Chondrocyte (in vitro differentiated cells): Measurements from ENCODE around the gene MBLAC1. TPM values are rescaled to one million over a fixed set of nuclear protein-coding genes. Genes with fewer than 3 reads are reported as not detected.
"Not testable (repeated sequence)": the region's sequence is repeated elsewhere in the genome, so short reads cannot be mapped to it uniquely, and the experiment has no call there.

Experiments used
- DNase-seq: peaks from one replicate; pipeline ENCODE4 v3.0.0; 2021; ENCODE audit warnings: mixed read lengths, low spot score
- H3K27ac Mint-ChIP-seq: one replicate; pipeline ENCODE4 v1.8.0; 2021; ENCODE audit warnings: mild to moderate bottlenecking, moderate library complexity, mixed read lengths; ENCODE audit not compliant: unreplicated experiment
- H3K27me3 Mint-ChIP-seq: 2 replicates; pipeline ENCODE4 v1.8.0; 2021; ENCODE audit warnings: low read depth, mixed read lengths
- H3K36me3 Mint-ChIP-seq: 2 replicates; pipeline ENCODE4 v1.8.0; 2021; ENCODE audit warnings: low read depth, mixed read lengths
- H3K4me1 Mint-ChIP-seq: 2 replicates; pipeline ENCODE4 v1.8.0; 2021; ENCODE audit warnings: low read depth, mild to moderate bottlenecking, mixed read lengths
- H3K4me3 Mint-ChIP-seq: one replicate; pipeline ENCODE4 v1.8.0; 2021; ENCODE audit warnings: mild to moderate bottlenecking, moderate library complexity, mixed read lengths; ENCODE audit not compliant: unreplicated experiment
- H3K9me3 Mint-ChIP-seq: 2 replicates; pipeline ENCODE4 v1.8.0; 2021; ENCODE audit warnings: low read depth, mixed read lengths
- total RNA-seq: library from RNA; stranded (reverse); gene quantifications from 3 replicates; pipeline ENCODE4 v1.2.1, GENCODE V29; 2021
- TF ChIP-seq, protein P1 (sequence below): fragments of 200-600 bp; sonication (generic); IDR thresholded peaks from 2 replicates; pipeline ENCODE4 v1.5.0; 2021; ENCODE audit warnings: antibody characterized with exemption, mild to moderate bottlenecking, moderate library complexity

Gene MBLAC1
- total RNA-seq, 1 donor from 2014 or later, result 1.7 TPM

DNA sequence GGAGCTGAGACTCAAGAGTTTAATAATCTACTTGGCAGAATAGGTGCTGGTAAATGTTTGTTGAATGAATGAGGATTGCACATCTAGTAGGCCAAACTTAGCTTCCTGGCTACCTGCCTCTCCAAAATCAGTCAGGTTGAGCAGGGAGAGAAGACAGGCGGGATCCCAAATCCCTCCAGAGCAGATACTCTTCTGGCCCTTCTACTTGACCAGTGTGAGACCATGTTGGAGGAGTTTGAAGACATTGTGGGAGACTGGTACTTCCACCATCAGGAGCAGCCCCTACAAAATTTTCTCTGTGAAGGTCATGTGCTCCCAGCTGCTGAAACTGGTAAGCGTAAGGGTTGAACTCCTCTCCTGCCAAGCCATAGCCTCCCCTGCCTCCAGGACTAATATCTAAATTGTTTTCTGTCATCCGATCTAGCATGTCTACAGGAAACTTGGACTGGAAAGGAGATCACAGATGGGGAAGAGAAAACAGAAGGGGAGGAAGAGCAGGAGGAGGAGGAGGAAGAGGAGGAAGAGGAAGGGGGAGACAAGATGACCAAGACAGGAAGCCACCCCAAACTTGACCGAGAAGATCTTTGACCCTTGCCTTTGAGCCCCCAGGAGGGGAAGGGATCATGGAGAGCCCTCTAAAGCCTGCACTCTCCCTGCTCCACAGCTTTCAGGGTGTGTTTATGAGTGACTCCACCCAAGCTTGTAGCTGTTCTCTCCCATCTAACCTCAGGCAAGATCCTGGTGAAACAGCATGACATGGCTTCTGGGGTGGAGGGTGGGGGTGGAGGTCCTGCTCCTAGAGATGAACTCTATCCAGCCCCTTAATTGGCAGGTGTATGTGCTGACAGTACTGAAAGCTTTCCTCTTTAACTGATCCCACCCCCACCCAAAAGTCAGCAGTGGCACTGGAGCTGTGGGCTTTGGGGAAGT, 2.2 kb upstream of the MBLAC1 start:
- DNase-seq, result no peak
- Mint-ChIP-seq H3K4me3 (no peak overlapping the region), H3K9me3 (no peaks in the 10 kb centered on the region), H3K27ac (no peak overlapping the region), H3K4me1 (peaks cover 28% of the 10 kb centered on the region), H3K36me3 (peaks cover 2% of the 10 kb centered on the region), H3K27me3 (no peaks in the 10 kb centered on the region)
- TF ChIP-seq, protein P1, sequence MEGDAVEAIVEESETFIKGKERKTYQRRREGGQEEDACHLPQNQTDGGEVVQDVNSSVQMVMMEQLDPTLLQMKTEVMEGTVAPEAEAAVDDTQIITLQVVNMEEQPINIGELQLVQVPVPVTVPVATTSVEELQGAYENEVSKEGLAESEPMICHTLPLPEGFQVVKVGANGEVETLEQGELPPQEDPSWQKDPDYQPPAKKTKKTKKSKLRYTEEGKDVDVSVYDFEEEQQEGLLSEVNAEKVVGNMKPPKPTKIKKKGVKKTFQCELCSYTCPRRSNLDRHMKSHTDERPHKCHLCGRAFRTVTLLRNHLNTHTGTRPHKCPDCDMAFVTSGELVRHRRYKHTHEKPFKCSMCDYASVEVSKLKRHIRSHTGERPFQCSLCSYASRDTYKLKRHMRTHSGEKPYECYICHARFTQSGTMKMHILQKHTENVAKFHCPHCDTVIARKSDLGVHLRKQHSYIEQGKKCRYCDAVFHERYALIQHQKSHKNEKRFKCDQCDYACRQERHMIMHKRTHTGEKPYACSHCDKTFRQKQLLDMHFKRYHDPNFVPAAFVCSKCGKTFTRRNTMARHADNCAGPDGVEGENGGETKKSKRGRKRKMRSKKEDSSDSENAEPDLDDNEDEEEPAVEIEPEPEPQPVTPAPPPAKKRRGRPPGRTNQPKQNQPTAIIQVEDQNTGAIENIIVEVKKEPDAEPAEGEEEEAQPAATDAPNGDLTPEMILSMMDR, result no peak

DNA sequence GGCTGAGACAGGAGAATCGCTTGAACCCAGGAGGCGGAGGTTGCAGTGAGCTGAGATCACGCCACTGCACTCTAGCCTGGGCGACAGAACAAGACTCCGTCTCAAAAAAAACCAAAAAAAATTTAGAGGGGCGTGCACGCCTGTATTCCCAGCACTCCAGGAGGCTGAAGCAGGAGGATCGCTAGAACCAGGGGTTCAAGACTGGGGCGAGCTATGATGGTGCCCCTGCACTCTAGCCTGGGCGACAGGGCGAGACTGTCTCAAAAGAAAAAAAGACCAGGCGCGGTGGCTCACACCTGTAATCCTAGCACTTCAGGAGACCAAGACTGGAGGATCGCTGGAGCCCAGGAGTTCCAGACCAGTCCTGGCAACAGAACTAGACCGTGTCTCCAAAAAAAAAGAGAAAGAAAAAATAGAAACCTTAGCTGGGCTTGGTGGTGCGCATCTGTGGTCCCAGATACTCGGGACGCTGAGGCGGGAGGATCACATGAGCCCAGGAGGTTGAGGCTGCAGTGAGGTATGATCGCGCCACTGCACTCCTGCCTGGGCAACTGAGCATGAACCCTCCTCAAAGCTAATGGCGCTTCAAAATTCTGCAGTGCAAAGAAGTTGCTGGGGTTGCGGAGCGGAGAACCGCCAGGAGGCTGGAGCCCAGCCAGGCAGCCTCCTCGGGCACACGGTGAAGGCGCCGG, 382 bp upstream of the MBLAC1 start:
- H3K27me3 Mint-ChIP-seq, result no peaks in the 10 kb centered on the region
- peaks cover 23% of the 10 kb centered on the region for H3K4me1 Mint-ChIP-seq
- H3K36me3 Mint-ChIP-seq, result peaks cover 2% of the 10 kb centered on the region
- peak overlapping the region; percentile 99 for H3K4me3 Mint-ChIP-seq
- no peak for DNase-seq
- TF ChIP-seq, protein P1, result no peak
- H3K27ac Mint-ChIP-seq, result peak overlapping the region; percentile 100
- H3K9me3 Mint-ChIP-seq, result no peaks in the 10 kb centered on the region

DNA sequence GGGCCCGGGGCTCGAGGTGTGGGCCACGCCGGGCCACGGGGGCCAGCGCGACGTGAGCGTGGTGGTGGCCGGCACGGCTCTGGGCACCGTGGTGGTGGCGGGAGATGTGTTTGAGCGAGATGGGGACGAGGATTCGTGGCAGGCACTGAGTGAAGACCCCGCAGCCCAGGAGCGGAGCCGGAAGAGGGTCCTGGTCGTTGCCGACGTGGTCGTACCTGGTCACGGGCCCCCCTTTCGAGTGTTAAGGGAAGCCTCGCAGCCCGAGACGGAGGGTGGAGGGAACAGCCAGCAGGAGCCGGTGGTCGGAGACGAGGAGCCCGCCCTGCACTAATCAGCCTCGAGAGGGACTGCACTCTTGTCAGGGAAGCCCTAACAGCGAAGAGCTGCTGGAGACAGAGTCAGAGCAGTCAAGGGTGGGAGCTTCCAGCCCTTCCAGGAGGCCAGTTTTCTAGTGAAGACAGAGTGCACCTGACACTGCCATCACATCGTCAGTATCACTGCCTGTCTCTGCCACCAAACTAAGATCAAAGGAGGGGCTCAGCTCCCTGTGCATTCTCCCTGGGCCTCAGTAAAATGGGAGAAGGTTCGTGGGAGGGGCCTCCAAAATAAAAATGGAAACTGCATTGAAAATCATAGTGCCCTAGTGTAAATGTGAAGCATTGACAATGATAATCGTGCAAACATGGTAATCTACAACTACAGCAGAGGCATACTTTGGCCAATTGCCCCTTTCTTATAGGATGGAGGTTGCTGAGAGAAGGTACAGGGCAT, 1.3 kb downstream of the MBLAC1 start:
- no peak for DNase-seq
- H3K4me3 Mint-ChIP-seq, result peak overlapping the region; percentile 99
- peak overlapping the region; percentile 82 for H3K27ac Mint-ChIP-seq
- H3K27me3 Mint-ChIP-seq, result no peaks in the 10 kb centered on the region
- TF ChIP-seq, protein P1, result no peak
- peaks cover 21% of the 10 kb centered on the region for H3K4me1 Mint-ChIP-seq
- H3K9me3 Mint-ChIP-seq, result no peaks in the 10 kb centered on the region
- H3K36me3 Mint-ChIP-seq, result no peaks in the 10 kb centered on the region

DNA sequence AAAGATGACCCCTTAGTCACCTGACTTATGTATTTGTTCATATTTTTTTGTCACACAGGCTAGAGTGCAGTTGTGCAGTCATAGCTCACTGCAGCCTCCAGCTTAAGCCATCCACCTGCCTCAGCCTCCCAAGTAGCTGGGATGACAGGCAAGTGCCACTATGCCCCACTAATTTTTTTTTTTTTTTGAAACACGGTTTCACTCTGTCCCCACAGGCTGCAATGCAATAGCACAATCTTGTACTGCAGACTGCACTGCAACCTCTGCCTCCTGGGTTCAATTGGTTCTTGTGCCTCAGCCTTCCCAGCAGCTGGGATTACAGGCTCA, 1.8 kb downstream of the MBLAC1 start:
- TF ChIP-seq, protein P1, result no peak
- H3K4me3 Mint-ChIP-seq, result peak overlapping the region; percentile 2
- H3K27ac Mint-ChIP-seq, result no peak overlapping the region
- no peaks in the 10 kb centered on the region for H3K27me3 Mint-ChIP-seq
- H3K36me3 Mint-ChIP-seq, result no peaks in the 10 kb centered on the region
- H3K9me3 Mint-ChIP-seq, result no peaks in the 10 kb centered on the region
- DNase-seq, result no peak
- peaks cover 21% of the 10 kb centered on the region for H3K4me1 Mint-ChIP-seq

DNA sequence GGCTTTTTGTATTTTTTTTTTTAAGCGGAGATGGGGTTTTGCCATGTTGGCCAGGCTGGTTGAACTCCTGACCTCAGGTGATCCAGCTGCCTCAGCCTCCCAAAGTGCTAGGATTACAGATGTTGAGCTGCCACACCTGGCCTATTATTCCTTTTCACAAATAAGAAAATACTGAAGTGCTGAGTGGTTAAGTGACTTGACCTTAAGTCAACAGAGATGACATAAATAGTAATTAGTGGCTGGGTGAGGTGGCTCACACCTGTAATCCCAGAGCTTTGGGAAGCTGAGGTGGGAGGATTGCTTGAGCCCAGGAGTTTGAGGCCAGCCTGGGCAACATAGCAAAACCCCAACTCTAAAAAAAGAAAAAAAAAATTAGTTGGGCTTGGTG, 3.4 kb downstream of the MBLAC1 start:
- not testable (repeated sequence) for H3K27me3 Mint-ChIP-seq, H3K27ac Mint-ChIP-seq, H3K9me3 Mint-ChIP-seq, H3K36me3 Mint-ChIP-seq, DNase-seq, H3K4me3 Mint-ChIP-seq
- H3K4me1 Mint-ChIP-seq, result peaks cover 21% of the 10 kb centered on the region
